Measurements from ENCODE around the gene DKK1. TPM values are rescaled to one million over a fixed set of nuclear protein-coding genes. Genes with fewer than 3 reads are reported as not detected.
A peak's percentile ranks its signal among the peaks of the same experiment; 100 is the strongest.

DKK1 gene
- total RNA-seq, 1 donor from 2014 or later: 23.9 TPM

DNA sequence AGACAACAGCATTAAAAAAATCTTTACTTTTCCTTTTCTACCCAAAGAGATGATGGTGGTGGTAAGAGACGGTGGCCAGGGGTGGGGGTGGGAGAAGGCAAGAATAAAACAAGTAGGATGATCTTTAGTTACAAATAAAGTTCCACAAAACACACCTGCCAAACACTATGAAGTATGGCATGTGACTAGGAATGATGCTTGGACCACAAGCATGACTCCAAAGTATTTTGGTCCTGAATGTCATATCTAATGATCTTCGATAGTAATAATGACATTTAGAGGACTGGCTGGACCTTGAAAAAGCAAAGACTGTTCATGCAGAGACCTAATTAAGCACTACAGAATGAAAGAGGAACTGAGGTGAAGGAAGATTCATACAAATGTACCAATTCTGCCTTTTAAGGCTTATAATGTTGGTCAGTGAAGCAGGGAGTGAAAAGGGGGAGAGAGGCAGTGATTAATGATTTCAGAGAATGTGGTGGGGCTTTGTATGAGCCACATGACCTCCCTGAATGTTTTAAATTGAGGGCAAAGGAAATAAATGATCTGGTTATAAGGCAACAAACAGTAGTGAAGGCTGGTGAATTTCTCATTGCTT, 29.6 kb upstream of the DKK1 start:
- H3K4me1 Mint-ChIP-seq (ENCODE audit: unreplicated experiment): peaks cover 14% of the 10 kb centered on the region
- no peaks in the 10 kb centered on the region for H3K36me3 Mint-ChIP-seq (ENCODE audit: unreplicated experiment)
- DNase-seq (ENCODE audit: extremely low spot score, unreplicated experiment): no peak
- H3K27ac Mint-ChIP-seq (ENCODE audit: unreplicated experiment): no peak overlapping the region
- TF ChIP-seq, protein P1, sequence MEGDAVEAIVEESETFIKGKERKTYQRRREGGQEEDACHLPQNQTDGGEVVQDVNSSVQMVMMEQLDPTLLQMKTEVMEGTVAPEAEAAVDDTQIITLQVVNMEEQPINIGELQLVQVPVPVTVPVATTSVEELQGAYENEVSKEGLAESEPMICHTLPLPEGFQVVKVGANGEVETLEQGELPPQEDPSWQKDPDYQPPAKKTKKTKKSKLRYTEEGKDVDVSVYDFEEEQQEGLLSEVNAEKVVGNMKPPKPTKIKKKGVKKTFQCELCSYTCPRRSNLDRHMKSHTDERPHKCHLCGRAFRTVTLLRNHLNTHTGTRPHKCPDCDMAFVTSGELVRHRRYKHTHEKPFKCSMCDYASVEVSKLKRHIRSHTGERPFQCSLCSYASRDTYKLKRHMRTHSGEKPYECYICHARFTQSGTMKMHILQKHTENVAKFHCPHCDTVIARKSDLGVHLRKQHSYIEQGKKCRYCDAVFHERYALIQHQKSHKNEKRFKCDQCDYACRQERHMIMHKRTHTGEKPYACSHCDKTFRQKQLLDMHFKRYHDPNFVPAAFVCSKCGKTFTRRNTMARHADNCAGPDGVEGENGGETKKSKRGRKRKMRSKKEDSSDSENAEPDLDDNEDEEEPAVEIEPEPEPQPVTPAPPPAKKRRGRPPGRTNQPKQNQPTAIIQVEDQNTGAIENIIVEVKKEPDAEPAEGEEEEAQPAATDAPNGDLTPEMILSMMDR (IDR thresholded peaks at IDR 0.05): no peak
- H3K9me3 Mint-ChIP-seq (ENCODE audit: unreplicated experiment): no peaks in the 10 kb centered on the region
- H3K4me3 Mint-ChIP-seq (ENCODE audit: unreplicated experiment): no peak overlapping the region
- no peaks in the 10 kb centered on the region for H3K27me3 Mint-ChIP-seq (ENCODE audit: unreplicated experiment)

DNA sequence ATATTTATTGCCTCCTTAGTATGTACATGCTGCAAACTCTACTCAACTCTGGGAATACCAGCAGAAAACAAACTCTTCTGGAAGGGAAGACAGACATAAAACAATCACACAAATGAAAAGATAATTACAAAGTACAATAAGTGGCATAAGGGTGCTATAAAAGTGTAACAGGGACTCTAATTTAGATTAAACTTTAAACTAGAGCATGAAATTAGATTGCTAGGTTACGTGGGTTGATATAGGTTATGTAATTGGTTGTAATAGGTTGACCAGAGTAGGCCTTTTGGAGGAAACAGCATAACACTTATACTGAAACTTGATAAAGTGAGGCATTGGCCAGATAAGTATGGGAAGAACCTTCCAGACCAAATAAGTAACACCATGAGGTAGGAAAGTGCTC, 26.2 kb upstream of the DKK1 start:
- Mint-ChIP-seq H3K36me3 (ENCODE audit: unreplicated experiment) (no peaks in the 10 kb centered on the region), H3K4me1 (ENCODE audit: unreplicated experiment) (no peaks in the 10 kb centered on the region), H3K27ac (ENCODE audit: unreplicated experiment) (no peak overlapping the region), H3K27me3 (ENCODE audit: unreplicated experiment) (no peaks in the 10 kb centered on the region), H3K4me3 (ENCODE audit: unreplicated experiment) (no peak overlapping the region), H3K9me3 (ENCODE audit: unreplicated experiment) (no peaks in the 10 kb centered on the region)
- DNase-seq (ENCODE audit: extremely low spot score, unreplicated experiment): no peak
- TF ChIP-seq, protein P1 (IDR thresholded peaks at IDR 0.05): no peak

DNA sequence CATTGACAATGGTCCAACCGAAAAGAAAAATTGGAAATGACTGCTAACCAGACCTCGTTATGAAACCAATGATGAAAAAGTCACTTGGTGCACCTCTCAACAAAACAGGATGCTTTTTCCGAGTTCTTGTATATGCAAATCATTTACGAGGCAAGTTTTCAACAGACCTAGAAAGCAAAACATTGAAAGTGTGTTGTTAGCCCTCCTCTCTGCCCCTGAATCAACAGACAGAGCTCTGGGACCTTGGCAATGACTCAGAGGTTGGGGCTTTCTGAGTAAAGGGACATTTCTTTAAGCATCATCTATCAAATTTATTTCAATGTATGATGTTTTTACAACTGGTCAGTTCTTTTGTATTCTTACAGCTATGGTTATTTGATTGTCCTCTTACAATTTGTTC, 16.3 kb upstream of the DKK1 start:
- no peak for DNase-seq (ENCODE audit: extremely low spot score, unreplicated experiment)
- TF ChIP-seq, protein P1 (IDR thresholded peaks at IDR 0.05): no peak
- Mint-ChIP-seq H3K4me1 (ENCODE audit: unreplicated experiment) (no peaks in the 10 kb centered on the region), H3K36me3 (ENCODE audit: unreplicated experiment) (no peaks in the 10 kb centered on the region), H3K27me3 (ENCODE audit: unreplicated experiment) (no peaks in the 10 kb centered on the region), H3K9me3 (ENCODE audit: unreplicated experiment) (no peaks in the 10 kb centered on the region), H3K4me3 (ENCODE audit: unreplicated experiment) (no peak overlapping the region), H3K27ac (ENCODE audit: unreplicated experiment) (no peak overlapping the region)

DNA sequence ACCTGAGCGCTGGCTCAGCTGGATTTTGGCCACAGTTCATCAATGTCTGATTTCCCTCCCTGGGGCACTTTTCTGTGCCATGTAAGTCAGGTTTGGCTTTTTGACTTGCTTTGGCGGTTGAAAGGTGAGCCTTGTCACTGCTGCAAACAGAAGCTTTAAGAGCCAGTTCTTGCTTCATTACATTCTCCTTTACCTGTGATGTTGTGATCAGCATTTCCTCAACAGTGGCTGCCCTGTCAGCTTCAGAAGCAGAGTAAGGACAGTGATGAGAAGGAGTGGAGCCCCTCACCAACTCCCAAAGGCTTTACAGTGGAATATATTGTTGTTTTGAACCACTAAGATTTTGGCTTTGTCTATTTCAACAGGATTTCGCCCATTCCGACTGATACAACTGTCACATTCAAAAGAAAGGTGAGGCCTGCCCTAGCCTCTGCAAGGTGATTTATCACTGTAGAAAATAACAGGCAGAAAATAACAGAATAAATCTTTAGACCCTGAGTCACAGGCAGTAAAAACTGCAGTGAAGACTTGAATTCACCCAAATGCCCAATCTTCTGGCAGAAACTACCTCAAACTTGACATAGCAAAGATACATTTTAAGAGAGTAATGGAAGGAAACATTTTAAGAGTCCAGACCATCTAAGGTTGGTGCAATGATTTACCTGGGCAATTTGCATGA, 13.3 kb upstream of the DKK1 start:
- Mint-ChIP-seq H3K4me1 (ENCODE audit: unreplicated experiment) (no peaks in the 10 kb centered on the region), H3K36me3 (ENCODE audit: unreplicated experiment) (no peaks in the 10 kb centered on the region), H3K27ac (ENCODE audit: unreplicated experiment) (no peak overlapping the region), H3K9me3 (ENCODE audit: unreplicated experiment) (no peaks in the 10 kb centered on the region), H3K27me3 (ENCODE audit: unreplicated experiment) (no peaks in the 10 kb centered on the region), H3K4me3 (ENCODE audit: unreplicated experiment) (no peak overlapping the region)
- no peak for DNase-seq (ENCODE audit: extremely low spot score, unreplicated experiment)
- TF ChIP-seq, protein P1 (IDR thresholded peaks at IDR 0.05): no peak

DNA sequence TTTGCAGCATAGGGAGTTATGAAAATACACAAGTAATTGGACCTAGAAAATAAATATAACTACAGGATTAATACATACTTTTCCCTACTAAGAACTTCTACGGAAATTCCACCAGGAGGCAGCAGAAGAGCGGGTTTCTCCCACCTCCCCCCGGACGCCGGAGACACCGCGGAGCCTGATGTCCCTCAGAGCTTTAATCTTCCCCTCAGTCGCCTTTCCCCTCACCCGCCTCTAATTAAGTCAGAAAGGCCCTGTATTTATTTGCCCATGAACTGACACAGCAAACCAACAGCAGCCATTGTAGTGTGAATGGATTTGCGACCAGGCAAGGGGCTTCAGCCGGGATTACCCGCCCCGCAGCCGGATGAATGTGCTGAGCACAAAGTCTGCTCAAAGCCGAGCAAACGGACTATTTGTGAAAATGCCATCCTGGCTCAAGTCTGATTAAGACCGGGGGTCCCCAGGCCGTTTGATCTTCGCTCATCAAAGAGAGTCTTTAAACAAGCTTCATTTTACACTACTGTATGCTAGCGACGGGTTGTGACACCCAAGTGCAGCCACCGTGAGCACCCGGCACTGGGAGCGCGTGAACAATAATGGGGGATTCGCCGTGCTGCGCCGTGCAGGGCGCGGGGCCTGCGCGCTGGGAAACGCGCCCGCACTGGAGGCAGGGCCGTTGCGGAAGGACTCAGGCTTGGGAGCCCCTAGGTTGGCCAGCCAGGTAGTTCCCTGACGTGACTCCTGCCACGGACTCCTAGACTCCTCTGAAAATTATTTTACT, 5.6 kb upstream of the DKK1 start:
- no peaks in the 10 kb centered on the region for H3K36me3 Mint-ChIP-seq (ENCODE audit: unreplicated experiment)
- peaks cover 22% of the 10 kb centered on the region for H3K4me1 Mint-ChIP-seq (ENCODE audit: unreplicated experiment)
- no peaks in the 10 kb centered on the region for H3K9me3 Mint-ChIP-seq (ENCODE audit: unreplicated experiment)
- peak; percentile 88 for DNase-seq (ENCODE audit: extremely low spot score, unreplicated experiment)
- no peaks in the 10 kb centered on the region for H3K27me3 Mint-ChIP-seq (ENCODE audit: unreplicated experiment)
- peak overlapping the region; percentile 75 for H3K27ac Mint-ChIP-seq (ENCODE audit: unreplicated experiment)
- H3K4me3 Mint-ChIP-seq (ENCODE audit: unreplicated experiment): peak overlapping the region; percentile 85
- TF ChIP-seq, protein P1 (IDR thresholded peaks at IDR 0.05): peak; percentile 88

Measured in osteocyte (in vitro differentiated cells).